Hippocampal formation (tissue), 2 donors: Measurements from ENCODE around the gene MARCHF6.
A peak's percentile ranks its signal among the peaks of the same experiment; 100 is the strongest.
"Not testable (repeated sequence)": the region's sequence is repeated elsewhere in the genome, so short reads cannot be mapped to it uniquely, and the experiment has no call there.

ENCODE experiments used
- DNase-seq, 2 donors: peaks; one replicate each; lab custom pipeline; 2025; lab: John Stamatoyannopoulos, UW

Gene MARCHF6, protein sequence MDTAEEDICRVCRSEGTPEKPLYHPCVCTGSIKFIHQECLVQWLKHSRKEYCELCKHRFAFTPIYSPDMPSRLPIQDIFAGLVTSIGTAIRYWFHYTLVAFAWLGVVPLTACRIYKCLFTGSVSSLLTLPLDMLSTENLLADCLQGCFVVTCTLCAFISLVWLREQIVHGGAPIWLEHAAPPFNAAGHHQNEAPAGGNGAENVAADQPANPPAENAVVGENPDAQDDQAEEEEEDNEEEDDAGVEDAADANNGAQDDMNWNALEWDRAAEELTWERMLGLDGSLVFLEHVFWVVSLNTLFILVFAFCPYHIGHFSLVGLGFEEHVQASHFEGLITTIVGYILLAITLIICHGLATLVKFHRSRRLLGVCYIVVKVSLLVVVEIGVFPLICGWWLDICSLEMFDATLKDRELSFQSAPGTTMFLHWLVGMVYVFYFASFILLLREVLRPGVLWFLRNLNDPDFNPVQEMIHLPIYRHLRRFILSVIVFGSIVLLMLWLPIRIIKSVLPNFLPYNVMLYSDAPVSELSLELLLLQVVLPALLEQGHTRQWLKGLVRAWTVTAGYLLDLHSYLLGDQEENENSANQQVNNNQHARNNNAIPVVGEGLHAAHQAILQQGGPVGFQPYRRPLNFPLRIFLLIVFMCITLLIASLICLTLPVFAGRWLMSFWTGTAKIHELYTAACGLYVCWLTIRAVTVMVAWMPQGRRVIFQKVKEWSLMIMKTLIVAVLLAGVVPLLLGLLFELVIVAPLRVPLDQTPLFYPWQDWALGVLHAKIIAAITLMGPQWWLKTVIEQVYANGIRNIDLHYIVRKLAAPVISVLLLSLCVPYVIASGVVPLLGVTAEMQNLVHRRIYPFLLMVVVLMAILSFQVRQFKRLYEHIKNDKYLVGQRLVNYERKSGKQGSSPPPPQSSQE

GRCh38 chr5:10353241-10354047 lies at the start of gene MARCHF6:
MARCHF6 (plus strand) TSS chr5:10353695; CDS start chr5:10353899, 204 bp downstream.
- peak; percentile 75 to 84 for DNase-seq

DNA sequence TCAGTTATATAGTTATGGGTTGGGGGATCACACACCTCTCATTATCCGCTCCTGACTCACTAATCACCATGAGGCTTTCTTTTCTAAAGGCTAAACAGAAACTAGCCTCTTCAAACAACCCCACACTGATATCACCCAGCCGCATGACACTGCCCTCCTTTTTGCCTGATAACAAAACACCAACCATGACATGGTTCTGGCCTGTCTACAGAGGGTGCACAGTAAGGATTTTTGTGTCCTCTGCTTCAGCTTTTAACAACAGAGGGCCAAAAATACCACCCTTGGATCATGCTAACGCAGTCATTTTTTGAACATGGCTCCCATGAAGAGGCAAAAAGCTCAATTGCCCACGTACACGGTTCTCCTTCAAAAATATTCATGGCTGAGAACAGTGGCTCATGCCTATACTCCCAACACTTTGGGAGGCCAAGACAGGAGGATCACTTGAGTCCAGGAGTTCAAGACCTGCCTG lies 49.8 kb upstream of the MARCHF6 start:
- DNase-seq = no peak

DNA sequence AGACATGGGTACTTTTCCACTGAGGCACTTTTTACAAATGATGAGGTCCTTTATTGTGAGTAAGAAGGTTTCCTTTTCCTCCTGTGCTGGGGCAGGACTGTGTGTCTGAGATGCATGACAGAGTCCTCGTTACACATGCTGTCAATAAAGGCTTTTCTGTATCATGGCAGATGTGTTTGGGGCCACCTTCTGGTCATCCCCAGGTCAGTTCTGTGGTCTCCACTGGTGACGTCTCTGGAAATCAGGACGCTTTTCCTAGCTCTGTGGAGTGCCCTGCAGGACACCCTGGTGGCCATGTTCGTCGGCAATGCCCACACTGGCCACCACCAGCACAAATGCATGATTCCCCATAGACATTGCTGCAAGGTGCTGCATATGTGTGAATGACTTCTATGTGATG lies 48.6 kb upstream of the MARCHF6 start:
- no peak for DNase-seq

DNA sequence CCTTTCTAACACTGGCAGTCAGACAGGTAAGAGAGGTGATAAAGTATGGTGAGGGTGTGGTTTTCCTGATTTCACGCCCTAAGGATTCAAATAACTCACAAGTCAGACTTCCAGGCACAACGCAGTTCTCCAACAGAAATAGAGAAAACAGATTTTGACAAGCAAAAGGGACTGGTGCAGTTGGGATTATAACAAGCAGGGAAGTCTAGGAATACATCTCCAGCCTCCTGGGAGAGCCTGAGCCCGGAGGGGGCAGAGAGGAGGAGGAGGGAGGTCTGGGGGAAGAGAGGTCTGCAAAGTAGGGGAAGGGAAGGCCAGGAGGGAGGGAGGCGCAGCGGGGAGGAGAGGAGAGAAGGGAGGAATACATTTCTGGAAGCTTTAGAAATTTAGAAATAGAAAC lies 47.4 kb upstream of the MARCHF6 start:
- no peak for DNase-seq

GRCh38 chr5:10306806-10307205 lies 46.7 kb upstream of the MARCHF6 start:
- DNase-seq = no peak

DNA sequence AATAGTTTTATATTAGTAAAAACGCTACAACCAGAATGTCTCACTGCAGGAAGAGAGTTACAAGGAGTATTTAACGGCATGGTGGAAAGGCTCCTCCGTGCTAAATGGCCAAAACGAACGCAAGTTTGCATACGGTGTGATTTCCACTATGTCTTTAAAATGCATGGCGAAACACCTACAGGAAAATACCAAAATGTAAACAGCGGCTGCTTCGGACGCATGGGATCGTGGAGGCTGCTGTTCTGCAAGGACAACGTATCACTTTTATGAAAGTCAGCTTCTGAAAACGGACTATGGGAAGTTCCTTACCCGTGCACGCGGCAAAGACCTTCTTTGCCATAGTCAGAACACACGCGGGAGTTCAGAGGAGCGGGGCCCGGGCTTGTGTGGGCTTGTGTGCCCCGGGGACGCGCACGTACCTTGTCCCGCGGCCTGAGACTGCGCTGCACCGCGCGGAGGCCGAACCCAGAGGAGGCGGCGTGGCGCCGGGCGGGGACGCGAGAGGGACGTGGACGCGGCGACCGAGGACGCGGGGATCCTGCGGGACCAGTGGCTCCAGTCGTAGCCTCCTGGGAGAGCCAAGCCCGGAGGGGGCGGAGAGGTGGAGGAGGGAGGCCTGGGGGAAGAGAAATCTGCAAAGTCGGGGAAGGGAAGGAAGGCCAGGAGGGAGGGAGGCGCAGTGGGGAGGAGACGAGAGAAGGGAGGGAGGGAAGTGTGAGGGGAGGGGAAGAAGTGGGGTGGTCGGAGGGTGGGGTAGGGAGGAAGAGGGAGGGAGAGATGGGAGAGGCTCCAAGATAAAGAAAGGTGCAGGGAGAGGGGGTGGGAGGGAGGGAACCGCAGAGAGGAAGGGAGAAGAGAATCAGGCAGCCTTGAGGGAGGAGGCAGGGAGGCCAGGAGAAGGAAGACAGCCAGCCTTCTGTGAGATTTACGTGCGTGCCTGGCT lies 46.0 kb upstream of the MARCHF6 start, which contains the start of gene CMBL:
Gene CMBL, minus strand, starts transcription at position 697 of the 943 bp plus-strand sequence. CDS start 17,140 bp downstream, outside the sequence.
- DNase-seq = peak in 1 of 2 donors; percentile 34

- DNase-seq = no peak
Measured at GRCh38 chr5:10308844-10309243, 44.7 kb upstream of the MARCHF6 start.

DNA sequence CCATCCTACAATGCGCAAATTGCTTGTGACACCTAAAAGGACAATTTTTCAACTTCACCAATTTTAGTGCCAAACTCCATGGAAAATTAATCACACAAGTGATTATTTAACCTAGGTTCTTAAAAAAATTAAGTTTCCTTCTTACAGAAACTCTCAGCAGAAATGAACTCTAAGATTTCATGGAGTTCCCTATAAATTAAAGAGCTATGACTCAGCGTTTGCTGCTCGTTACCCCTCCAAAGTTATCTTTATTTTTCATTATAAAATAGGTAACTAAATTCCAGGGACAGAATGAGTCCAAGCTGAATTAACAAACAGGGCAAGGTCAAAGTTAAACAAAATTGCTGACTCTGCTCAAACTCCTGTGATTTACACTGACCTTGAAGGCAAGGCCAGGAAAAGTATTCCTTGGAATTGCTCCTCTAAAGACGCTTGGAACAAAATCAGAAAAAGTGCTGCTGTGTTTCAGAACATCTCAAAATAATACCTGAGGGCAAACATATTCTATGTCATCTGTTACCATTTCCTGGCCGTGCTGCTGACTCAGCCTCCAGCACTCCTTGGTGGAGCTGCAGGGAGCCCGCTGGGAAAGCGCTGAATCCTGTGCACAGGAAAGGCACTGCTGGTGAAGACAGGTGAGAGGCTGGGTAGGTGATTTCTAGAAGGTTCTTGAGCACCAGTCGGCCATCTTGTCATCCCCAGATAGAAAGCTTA lies 43.3 kb upstream of the MARCHF6 start:
- DNase-seq = no peak

DNA sequence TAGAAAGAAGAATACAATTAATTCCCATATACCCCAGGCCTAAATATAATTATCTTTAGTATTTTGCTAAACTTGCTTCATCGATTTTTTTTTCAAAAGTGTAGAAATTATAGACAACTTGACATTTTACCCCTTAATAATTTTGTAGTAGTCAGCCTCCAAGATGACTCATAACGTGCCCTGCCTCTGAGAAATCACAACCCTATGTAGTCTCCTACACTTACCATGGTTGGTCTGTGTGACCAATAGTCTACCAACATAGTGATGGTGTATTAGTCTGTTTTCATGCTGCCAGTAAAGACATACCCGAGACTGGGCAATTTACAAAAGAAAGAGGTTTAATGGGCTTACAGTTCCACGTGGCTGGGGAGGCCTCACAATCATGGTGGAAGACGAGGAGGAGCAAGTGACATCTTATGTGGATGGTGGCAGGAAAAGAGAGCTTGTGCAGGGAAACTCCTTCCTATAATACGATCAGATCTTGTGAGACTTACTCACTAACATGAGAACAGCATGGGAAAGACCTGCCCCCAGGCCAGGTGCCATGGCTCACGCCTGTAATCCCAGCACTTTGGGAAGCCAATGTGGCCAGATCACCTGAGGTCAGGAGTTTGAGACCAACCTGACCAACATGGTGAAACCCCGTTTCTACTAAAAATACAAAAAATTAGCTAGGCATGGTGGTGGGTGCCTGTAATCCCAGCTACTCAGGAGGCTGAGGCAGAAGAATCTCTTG lies 42.5 kb upstream of the MARCHF6 start:
- not testable (repeated sequence) for DNase-seq

GRCh38 chr5:10311595-10312425 lies 41.7 kb upstream of the MARCHF6 start:
- no peak for DNase-seq

DNA sequence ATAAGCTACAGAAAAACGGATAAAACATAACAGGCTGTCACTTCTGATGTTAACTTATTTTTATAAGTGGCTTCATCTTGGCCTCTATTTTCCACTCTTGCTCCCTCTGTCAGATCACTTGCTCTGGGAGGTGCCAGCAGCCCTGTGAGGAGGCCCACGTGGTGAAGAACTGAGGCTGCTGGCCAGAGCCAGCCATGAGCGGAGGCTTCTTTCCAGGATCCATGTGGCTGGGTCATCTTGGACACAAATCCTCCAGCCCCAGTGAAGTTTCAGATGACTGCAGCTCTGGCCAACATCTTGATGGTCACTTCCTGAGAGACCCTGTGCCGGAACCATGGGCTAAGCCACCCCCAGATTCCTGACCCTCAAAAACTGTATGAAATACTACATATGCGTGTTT lies 38.3 kb upstream of the MARCHF6 start:
- DNase-seq = no peak

DNA sequence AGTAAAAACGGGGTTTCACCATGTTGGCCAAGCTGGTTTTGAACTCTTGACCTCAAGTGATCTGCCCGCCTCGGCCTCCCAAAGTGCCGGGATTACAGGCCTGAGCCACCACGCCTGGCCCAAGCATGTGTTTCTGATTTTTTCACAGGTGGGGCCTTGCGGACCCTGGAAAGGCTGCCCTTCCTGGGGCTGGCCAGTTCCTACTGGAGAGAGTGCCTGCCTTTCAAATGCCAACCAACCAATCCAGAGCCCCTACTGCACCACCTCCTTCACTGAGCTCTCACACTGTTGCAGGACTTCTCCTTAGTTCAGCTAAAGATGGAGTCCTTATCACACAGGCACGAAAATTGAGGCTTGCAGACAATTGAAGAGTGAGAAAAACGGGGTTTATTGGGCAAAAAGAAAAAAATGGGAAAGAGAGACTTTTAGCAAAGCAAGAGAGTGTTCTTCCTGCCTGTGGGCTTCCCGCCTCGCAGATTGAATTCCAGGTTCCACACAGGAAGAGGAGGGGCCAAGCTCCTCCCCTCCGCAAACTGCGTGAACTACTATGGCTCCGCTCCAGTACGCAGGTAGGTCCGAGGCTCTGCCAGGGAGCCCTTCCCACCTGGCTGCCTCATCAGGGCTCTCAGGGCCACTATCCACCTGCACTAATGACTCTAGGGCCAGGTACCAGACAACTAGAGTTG lies 37.5 kb upstream of the MARCHF6 start:
- no peak for DNase-seq

- no peak for DNase-seq
Measured at GRCh38 chr5:10317825-10318682, 35.4 kb upstream of the MARCHF6 start.

DNA sequence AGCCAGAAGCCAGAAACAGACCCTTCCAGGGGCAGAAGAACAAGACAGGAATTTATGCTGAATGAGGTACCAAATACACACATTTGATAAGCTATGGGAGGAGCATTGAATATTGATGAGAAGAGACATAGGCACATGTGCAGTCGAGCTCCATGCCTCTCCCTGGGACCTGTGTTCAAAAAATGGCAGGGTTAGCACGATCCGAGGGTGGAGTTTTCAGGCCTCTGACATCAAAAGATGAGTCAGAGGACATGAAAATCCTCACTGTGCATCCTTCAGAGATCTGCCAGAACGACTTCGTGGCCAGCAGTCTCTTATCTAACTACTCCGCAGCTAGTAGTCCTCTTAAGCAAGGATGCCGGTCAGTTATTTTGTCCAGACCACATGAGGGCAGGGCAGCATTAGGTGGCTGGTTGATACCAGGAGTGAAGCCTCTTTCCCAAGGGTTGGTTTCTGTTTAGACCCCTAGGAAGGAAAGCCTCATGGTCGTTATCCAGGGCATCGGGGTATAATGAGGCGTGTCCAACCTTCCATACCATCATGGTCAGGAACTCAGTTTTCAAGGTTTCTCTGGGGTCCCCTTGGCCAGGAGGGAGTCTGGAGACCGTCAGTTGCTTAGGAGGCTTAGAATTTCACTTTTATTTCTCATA lies 34.2 kb upstream of the MARCHF6 start:
- DNase-seq = no peak

- DNase-seq = no peak
Measured at GRCh38 chr5:10320793-10321192, 32.7 kb upstream of the MARCHF6 start.

DNA sequence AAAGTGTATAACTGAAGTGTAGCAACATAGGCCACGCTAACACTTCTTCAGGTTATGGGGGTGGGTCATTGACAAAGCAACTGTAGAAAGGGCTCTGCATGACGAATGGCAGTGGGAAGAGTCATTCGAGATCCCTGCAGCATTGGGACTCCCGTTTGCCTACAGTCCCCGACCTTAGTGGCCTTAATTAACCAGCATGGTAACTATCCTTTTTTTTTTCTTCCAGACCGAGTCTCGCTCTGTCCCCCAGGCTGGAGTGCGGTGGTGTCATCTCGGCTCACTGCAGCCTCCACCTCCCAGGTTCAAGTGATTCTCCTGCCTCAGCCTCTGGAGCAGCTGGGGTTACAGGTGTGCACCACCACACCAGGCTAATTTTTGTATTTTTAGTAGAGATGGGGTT lies 31.6 kb upstream of the MARCHF6 start:
- no peak for DNase-seq
